NCI-H1694 (cell line): ENCODE results near the gene KCNK16.

ENCODE experiments used
- DNase-seq: peaks from one replicate; lab custom pipeline; 2025; lab: John Stamatoyannopoulos, UW

KCNK16 gene

DNA sequence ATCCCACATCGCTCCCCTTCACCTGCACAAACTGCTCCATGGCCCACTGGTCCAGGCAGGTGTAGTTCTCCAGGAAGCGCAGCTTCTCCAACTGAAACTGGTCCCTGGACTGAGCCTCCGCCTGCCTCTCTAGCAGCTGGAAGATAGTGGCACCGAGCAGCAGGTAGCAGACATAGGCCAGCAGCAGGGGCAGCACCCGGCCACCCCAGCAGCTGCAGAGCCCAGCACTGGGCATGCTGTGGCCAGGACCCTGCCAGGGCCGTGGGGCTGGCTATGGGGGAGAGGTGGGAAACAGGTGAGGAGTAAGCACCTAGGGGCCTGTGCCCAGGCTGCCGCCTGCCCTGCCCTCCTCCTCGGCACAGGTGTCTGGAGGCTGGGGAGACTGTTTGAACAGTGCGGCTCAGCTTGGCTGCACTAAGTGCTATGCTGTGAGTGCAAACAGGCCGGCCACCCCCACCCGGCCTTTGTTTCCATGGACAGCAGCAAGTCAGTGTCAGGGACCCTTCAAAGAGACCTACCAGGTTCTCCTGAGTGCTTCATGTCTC is at the start of gene KCNK16:
Gene KCNK16, minus strand, starts transcription at position 397 of the 545 bp plus-strand sequence. Its CDS starts 162 bp downstream, at position 235.
- no peak for DNase-seq

DNA sequence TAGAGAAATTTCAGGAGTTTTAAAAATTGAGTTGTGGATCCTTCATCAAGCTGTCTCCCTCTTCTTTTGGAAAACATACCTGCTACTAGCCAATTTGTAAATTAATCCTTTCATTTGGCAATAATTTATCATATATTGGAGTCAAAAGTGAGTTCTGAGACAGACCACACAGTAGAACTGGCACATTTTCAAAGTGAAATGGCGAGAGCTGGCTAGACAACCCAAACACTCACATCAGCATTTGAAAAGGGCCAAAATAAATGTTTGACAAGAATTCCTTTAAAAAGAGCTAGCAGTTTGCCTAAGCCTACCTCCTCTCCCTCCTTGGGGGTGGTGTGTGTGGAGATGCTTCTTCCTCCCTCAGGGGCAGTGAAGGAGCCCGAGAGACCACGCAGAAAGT is 47.9 kb upstream of the KCNK16 start:
- DNase-seq: no peak

DNA sequence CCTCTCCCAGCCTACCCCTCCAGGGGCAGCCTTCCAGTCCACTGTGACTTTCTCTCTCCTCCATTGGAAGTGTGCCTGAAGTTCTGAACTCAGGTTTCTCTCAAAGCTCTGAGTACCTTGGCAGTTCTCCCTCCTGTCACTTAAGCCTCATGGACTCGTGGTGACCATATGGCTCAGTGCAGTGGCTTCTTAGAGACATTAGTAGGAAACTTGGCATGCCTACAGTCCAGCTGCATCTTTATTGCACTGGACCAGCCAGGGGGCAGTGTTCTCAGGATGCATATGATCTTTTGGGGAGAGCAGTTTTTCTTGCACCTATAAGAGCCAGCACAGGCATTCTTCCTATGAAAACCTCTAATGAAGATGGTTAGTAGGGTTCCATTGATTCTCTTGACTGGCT is 47.5 kb upstream of the KCNK16 start:
- DNase-seq: no peak

DNA sequence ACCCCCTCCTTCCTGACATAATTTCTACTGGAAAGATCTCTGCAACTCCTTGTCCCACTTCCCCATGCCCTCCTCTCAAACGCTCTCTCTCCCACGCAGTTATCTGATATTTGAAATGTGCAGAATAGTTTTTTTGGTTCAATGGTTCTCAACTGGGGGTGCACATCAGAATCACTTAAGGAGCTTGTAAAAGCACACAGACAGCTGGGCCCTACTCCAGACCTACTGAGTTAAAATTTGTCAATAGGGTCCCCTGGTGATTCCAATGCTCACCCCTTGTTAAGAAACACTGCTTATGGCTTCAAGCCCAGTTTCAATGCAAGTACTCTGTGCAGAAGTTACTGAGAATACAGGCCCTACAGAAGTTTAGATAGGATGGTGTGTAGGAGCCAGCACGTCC is 45.2 kb upstream of the KCNK16 start:
- no peak for DNase-seq

- peak; percentile 21 for DNase-seq
Observed at GRCh38 chr6:39366931-39367618, 44.6 kb upstream of the KCNK16 start.

GRCh38 chr6:39365281-39366074 is 43.0 kb upstream of the KCNK16 start:
- DNase-seq: no peak

DNA sequence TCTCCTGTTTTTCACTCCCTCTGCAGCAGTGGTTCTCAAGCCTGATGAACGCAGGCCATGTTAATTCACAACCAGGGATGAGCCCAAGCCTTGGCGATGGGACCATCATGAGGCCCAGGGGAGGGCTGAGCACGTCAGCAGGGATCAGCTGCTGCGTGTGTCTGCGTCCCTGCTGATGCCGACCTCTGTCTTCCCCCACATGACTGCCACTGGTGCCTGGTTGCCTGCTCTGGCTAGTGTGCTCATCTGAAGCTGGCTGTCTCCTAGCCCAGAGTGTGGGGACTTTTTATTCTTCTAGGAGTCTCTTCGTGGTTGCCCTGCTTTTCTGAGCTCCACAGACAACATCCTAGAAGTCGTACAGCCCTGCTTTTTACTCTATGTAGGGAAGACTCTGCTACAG is 40.8 kb upstream of the KCNK16 start:
- DNase-seq: no peak

DNA sequence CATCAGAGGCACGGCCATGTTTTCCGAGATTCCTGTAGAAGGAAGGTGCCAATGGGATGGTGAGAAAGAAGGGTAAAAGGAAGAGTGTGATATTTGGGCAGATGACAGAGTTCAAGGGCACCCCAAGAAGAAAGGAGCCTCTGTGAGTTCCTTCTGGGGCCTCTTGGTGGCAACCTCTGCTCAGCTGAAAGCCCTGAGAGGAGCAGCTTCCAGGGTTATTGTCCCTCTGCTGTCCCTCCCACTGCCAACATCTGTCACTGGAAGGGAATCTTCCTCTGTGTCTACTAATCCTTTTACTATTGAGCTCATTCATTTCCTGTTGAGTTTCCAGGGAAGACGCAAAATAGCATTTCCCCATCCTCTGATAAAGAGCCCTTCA is 40.0 kb upstream of the KCNK16 start:
- no peak for DNase-seq

DNA sequence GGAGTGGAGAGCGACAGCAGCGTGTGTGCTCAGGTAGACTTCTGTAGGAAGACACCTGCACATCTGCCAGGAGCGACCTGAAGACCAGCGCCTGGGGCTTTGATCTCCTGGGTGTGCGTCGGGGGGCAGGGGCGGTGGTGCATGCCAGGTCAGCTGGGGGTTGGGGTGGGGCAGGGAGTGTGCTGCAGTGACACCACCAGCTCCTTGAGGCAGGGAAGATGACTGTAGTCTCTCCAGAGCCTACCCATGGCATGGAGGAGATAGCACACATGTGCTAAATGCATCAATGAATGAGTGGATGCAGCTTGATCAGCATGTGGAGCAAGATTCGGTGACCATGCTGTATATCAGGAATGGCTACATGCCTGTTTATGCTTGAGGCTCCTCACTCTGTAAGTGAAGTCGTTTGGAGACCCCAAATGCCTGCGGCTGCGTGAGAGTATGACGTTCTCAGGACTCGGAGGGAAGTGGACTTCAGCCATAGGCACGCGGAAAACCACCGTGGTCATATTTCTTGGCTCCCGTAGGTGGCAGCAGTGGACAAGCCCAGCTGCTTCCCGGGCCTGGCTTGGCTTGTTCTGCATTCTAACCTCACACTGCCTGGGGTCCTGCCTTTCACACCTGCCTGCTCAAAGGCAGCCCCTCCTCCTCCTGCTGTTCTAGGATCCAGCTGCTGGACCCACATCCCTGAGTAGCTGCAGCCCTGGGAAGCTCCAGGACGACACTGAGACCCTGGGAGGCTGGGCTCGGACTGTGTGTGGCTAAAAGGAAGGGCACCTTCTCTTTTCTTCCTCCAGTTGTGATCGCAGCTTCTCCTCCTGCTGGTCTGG is 39.4 kb upstream of the KCNK16 start:
- DNase-seq: peak; percentile 45

- no peak for DNase-seq
Observed at GRCh38 chr6:39360378-39360777, 37.9 kb upstream of the KCNK16 start.

DNA sequence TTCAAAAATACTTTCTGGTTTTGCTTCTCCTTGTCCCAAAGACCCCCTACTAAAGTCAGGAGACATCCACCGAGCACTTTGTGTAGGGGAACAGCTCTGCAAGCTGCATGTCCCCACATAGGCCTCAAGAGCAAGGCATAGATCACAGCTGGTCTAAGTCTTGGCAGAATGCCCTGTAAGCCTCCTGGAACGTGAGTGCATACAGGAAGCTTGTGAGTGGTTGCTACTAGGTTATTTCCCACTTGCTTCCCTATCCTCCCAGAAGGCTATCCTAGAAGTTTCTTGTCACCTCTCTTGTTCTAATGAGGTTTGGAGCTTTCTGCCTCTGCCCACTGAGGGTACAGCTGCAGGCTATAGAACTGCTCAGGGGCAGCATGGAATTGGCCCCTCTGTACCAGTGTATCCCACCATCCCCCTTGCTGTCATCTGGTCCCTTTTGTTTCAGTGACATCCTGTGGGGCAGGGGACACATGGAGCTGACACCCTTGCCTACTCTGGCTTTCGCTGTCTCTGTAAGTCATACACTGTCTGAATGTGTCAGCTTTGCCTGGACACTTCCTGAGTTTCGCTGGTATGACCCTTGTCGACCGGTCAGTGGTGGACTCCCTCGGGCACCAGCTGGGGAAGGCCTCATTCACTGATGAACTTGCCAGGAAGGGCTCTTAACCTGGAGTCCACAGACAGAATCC is 35.6 kb upstream of the KCNK16 start:
- DNase-seq: peak; percentile 77

DNA sequence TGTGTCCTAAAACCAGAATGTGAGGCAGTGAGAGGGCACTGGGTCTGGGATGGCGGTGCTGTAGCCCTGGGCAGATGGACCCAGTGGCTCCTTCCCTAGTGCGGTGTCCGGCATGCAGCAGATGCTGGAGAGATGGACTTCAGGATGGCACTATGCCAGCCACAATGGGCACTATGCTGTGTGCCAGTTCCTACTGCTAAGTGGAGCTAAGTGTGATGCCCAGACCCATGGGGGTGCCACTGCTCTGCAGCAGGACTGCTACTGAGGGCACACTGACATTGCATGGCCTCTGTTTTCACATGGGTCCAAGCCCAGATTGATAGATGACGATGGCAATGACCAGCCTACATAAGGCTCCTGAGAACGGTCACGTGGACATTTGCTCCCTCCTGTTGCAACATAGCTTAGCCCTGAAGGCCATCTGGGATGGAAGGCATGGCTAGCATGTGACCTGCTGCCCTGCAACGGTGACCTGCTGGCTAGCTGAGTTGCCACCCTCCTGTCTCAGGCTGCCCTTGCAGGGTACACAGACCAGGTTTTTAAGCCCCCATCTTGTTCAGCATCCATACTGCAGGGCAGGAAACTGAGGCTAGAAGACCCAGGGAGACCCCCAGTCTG is 31.3 kb upstream of the KCNK16 start:
- DNase-seq: no peak

GRCh38 chr6:39350723-39351505 is 28.4 kb upstream of the KCNK16 start:
- DNase-seq: no peak

DNA sequence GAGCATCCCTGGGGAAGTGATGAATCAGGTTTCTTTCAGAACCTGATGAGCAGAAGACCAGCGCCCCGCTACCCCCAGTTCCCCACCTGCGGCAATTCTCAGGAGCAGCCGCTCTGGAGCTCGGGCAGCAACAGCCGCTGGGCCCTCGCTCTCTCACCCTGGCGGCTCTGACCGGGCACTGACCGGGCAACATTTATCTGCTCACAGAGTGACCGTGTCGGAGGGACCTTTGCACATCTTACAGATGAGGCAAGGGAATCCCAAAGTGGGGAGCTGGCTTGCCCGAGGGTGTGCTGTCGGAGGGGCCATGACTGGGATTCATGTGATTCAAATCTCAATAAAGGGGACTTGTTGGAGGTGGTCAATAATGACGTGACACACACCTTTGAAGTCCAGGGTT is 26.2 kb upstream of the KCNK16 start:
- no peak for DNase-seq

DNA sequence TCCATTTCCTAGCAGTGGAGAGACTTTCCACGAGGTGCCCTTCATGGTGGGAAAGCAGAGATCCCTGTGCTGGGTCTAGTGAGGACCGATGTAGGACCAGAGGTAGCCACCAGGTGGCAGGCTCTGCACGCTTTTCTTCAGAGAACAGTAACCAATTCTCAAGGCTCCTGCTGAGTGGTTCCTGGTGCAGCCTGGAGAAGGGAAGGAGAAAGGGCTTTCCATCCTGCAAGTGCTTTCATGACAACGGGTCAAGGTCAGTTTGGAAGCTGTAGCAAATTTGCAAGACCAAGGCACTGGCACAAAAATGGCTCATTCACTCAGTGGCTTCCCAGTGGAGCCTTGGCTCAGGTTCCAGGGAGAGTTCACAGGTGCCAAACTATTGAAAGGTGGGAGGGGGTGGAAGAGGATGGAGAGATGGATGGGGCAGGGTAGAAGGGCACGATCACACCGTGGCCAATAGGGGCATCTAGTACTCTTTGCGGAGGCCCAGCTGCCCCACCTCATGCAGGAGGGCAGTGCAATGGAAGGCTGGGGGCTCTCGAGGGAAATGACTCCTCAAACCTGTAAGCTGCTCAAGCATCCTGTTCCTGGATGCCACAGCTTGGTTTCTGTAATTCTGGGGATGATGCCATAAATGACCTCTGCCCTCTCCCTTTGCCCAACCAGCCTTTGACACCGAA is 25.5 kb upstream of the KCNK16 start:
- DNase-seq: peak; percentile 58

- DNase-seq: no peak
Observed at GRCh38 chr6:39347206-39347605, 24.7 kb upstream of the KCNK16 start.

- no peak for DNase-seq
Observed at GRCh38 chr6:39344821-39345280, 22.3 kb upstream of the KCNK16 start.

DNA sequence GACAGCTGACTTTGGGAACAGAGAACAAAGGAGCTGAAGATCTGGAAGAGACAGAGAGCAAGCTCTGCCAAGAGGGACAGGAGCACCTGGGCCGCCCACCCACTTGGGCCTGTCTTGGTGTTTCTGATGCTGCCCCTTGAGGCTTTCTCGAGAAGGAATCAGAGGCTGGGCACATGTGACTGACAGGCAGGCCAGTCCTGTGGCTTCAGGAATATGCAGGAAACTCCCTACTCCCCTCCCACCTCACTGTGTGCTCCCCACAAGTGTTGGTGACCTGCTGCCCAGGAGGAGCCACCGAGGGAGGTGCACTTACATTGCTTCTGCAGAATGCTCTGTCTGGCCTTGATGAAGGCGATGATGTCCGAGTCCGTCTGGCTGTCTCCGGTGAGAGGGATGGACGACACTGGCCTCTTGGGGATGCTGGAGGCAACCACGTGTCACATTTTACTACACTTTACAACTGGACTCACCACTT is 20.9 kb upstream of the KCNK16 start:
- no peak for DNase-seq

DNA sequence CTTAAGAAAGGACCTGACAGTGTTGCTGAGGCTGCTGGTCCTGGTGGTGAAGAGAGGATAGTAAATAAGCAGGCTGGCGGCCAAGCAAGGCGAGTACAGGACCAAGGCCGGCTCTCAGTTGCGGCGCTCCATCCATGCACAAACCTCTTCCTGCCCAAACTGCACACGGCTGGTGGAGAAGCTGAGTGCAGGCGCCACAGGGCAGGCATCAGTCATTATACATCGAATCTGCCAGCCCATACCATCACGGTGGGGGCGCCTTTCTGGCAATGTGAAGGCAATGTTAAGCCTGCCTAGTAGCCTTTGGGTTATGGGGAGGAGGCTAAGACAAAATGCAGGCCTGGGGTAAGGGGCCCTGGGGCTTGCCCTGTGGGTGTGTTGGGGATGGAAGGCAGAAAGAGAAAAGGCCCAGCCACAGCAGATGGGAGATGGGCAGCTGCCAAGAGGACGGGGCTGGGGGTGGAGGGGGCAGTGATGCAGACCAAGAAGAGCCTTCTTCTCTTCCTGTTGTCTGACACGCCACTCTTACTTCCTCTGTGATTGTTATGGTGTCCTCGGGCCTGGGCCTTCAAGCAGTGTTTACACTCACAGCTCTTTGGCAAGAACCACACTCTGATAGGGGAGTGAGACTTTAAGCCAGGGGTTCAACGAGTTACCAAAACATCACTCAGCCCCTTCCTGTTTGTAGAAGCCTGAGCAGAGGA is 20.3 kb upstream of the KCNK16 start:
- DNase-seq: no peak
